Muscle layer of duodenum (tissue), 2 donors: ENCODE data around the gene KIRREL2.
"Not testable (repeated sequence)": the region's sequence is repeated elsewhere in the genome, so short reads cannot be mapped to it uniquely, and the experiment has no call there.

Experiments used
- H3K27ac ChIP-seq: one replicate; pipeline ENCODE4 v1.7.0; 2013; ENCODE audit warnings: mild to moderate bottlenecking, low read length
- H3K27me3 ChIP-seq: one replicate; pipeline ENCODE4 v1.7.0; 2013; ENCODE audit warnings: low read depth, mild to moderate bottlenecking, control low read depth, low read length
- H3K36me3 ChIP-seq, 2 donors: one replicate each; pipeline ENCODE4 v1.7.0; 2013; ENCODE audit warnings: low read length in 2 of 2, control low read depth in 1 of 2, mild to moderate bottlenecking in 1 of 2; ENCODE audit not compliant: insufficient read depth in 2 of 2, control insufficient read depth in 1 of 2
- H3K4me1 ChIP-seq, 2 donors: one replicate each; pipeline ENCODE4 v1.7.0; 2013; ENCODE audit warnings: low read length in 2 of 2, mild to moderate bottlenecking in 2 of 2, control low read depth in 1 of 2, moderate library complexity in 1 of 2; ENCODE audit not compliant: insufficient read depth in 2 of 2, control insufficient read depth in 1 of 2
- H3K4me3 ChIP-seq, 2 donors: one replicate each; pipeline ENCODE4 v1.7.0; 2013; ENCODE audit warnings: low read length in 2 of 2, low read depth in 1 of 2, mild to moderate bottlenecking in 1 of 2
- H3K9me3 ChIP-seq, 2 donors: one replicate each; pipeline ENCODE4 v1.7.0; 2013; ENCODE audit warnings: low read length in 2 of 2, control low read depth in 1 of 2, mild to moderate bottlenecking in 1 of 2; ENCODE audit not compliant: control insufficient read depth in 1 of 2
- donor health status: healthy.

KIRREL2 gene

GRCh38 chr19:35890113-35890650, 33.5 kb downstream of the KIRREL2 start:
- H3K4me3 ChIP-seq = no peak overlapping the region
- no peaks in the 10 kb centered on the region for H3K27me3 ChIP-seq
- H3K4me1 ChIP-seq = no peaks in the 10 kb centered on the region
- H3K9me3 ChIP-seq = no peaks in the 10 kb centered on the region
- no peak overlapping the region for H3K27ac ChIP-seq
- peaks cover 20 to 56% of the 10 kb centered on the region in 2 donors for H3K36me3 ChIP-seq

DNA sequence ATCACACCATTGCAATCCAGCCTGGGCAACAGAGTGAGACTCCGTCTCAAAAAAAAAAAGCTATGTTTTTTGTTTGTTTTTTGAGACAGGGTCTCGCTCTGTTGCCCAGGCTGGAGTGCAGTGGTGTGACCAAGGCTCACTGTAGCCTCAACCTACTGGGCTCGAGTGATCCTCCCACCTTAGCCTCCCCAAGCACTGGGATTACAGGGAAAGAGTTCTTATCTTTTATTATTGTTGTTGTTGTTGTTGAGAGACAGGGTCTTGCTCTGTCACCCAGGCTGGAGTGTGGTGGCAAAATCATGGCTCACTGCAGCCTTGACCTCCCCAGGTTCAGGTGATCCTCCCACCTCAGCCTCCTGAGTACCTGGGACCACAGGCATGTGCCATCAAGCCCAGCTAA, 35.1 kb downstream of the KIRREL2 start:
- H3K27me3 ChIP-seq, H3K9me3 ChIP-seq, H3K4me1 ChIP-seq, H3K4me3 ChIP-seq, H3K27ac ChIP-seq: not testable (repeated sequence)
- peaks cover 26 to 70% of the 10 kb centered on the region in 2 donors for H3K36me3 ChIP-seq

GRCh38 chr19:35894342-35894741, 37.6 kb downstream of the KIRREL2 start:
- Histone ChIP-seq H3K4me1 (peaks cover 0 to 13% of the 10 kb centered on the region in 2 donors), H3K36me3 (peaks cover 22 to 54% of the 10 kb centered on the region in 2 donors), H3K9me3 (no peaks in the 10 kb centered on the region), H3K27ac (no peak overlapping the region), H3K4me3 (no peak overlapping the region), H3K27me3 (no peaks in the 10 kb centered on the region)

- H3K27me3 ChIP-seq = no peaks in the 10 kb centered on the region
- H3K4me3 ChIP-seq = no peak overlapping the region
- H3K27ac ChIP-seq = no peak overlapping the region
- peaks cover 17 to 37% of the 10 kb centered on the region in 2 donors for H3K36me3 ChIP-seq
- peaks cover 0 to 19% of the 10 kb centered on the region in 2 donors for H3K4me1 ChIP-seq
- no peaks in the 10 kb centered on the region for H3K9me3 ChIP-seq
Observed at GRCh38 chr19:35895911-35896642, 39.4 kb downstream of the KIRREL2 start.

DNA sequence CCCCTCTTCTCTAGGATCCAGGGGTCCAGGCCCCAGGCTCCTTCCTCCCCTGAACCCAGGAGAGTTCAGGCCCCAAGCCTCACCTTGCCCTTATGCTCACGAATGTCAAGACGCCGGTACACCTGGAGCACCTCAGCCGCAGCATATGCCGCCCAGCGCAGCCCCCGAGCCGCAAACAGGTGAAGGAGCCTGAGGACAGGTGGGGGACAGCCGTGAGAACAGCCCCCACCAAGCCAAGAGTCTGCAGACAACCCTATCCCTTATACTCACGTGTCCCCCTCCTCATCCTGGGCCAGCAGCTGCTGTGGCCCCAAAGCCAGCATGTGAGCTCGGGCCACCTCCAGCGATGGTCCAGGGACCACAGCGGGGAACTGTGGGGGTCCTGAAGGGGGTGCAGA, 39.9 kb downstream of the KIRREL2 start:
- H3K36me3 ChIP-seq = peaks cover 17 to 36% of the 10 kb centered on the region in 2 donors
- H3K27me3 ChIP-seq = no peaks in the 10 kb centered on the region
- H3K9me3 ChIP-seq = no peaks in the 10 kb centered on the region
- H3K4me1 ChIP-seq = peaks cover 0 to 21% of the 10 kb centered on the region in 2 donors
- no peak overlapping the region for H3K4me3 ChIP-seq
- no peak overlapping the region for H3K27ac ChIP-seq

GRCh38 chr19:35897706-35898451, 41.2 kb downstream of the KIRREL2 start:
- no peaks in the 10 kb centered on the region for H3K27me3 ChIP-seq
- H3K4me3 ChIP-seq = peak overlapping the region; percentile 75 to 92
- H3K36me3 ChIP-seq = peaks cover 17 to 30% of the 10 kb centered on the region in 2 donors
- no peak overlapping the region for H3K27ac ChIP-seq
- no peaks in the 10 kb centered on the region for H3K9me3 ChIP-seq
- peaks cover 0 to 21% of the 10 kb centered on the region in 2 donors for H3K4me1 ChIP-seq

GRCh38 chr19:35898499-35898809, 41.7 kb downstream of the KIRREL2 start:
- Histone ChIP-seq H3K4me1 (peaks cover 0 to 24% of the 10 kb centered on the region in 2 donors), H3K36me3 (peaks cover 17 to 28% of the 10 kb centered on the region in 2 donors), H3K9me3 (no peaks in the 10 kb centered on the region), H3K4me3 (peak overlapping the region; percentile 75 to 92), H3K27ac (peak overlapping the region; percentile 75), H3K27me3 (no peaks in the 10 kb centered on the region)

- H3K27me3 ChIP-seq = no peaks in the 10 kb centered on the region
Observed at GRCh38 chr19:35899547-35900214, 43.0 kb downstream of the KIRREL2 start.

DNA sequence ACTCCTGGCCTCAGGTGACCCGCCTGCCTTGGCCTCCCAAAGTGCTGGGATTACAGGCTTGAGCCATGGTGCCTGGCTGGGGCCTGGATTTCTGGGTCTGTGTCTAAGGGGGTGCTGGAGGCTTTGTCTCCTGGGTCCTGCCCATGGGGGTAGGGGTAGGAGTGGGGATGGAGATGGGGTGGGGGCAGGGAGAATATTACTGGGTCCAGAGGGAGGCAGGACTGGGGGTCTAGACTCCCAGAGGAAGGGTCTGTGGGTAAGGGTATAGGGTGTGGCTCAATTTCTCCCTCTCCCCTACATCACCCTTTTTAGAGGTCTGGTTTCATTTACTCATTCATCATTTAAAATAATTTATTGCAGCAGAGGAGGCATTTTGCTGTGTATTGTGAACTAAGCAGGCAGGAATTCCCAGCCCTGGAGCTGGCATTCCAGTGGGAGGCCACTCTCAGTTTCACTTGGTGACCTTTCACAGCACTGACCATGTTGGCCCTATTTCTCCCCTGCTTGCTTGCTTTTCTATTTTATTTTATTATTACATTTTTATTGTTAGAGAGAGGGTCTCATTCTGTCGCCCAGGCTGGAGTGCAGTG, 44.4 kb downstream of the KIRREL2 start:
- peaks cover 7 to 11% of the 10 kb centered on the region in 2 donors for H3K36me3 ChIP-seq
- peaks cover 0 to 29% of the 10 kb centered on the region in 2 donors for H3K4me1 ChIP-seq
- no peaks in the 10 kb centered on the region for H3K9me3 ChIP-seq
- peak overlapping the region; percentile 80 for H3K27ac ChIP-seq
- no peaks in the 10 kb centered on the region for H3K27me3 ChIP-seq
- peak overlapping the region in 1 of 2 donors; percentile 92 for H3K4me3 ChIP-seq

More at GRCh38 chr19:35899547-35900214, 43.0 kb downstream of the KIRREL2 start:
- Histone ChIP-seq H3K4me3 (peak overlapping the region; percentile 75 to 92), H3K4me1 (peaks cover 0 to 29% of the 10 kb centered on the region in 2 donors), H3K9me3 (no peaks in the 10 kb centered on the region), H3K36me3 (peaks cover 11 to 18% of the 10 kb centered on the region in 2 donors), H3K27ac (peak overlapping the region; percentile 75)

DNA sequence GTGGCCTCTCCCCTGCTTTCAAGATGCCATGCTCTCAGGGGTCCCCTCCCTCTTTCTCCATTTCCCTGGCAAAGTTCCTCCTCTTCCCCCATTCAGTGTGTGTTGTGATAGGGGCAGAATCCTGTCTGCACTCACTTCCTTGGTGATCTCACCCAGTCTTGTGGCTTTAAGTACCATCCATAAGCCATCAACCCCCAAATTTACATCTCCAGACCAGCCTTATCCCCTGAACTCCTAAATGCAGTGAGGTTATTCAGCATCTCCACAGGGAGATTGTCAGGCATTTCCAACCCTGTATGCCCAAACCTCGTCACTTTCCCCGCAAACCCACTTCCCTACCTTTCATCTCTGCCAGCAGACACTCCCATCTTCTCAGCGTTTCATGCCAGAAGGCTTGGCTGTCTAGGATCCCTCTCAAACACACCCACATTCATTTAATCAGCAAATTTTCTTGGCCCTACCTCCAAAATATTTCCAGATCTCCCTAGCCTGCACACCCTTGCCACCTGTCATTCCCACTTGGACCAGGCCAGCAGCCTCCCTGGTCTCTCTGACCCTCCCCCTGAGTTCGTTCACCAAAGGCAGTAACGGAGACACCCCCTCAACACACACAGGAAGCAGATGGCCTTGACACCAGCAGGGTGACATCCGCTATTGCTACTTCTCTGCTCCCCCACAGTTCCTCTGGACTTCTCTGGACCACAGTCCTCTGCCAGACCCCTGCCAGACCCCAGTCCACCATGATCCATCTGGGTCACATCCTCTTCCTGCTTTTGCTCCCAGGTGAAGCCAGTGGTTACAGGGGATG, 45.3 kb downstream of the KIRREL2 start, which contains the start of gene HCST:
Gene HCST (plus strand): TSS at position 676 of the 808 bp plus-strand sequence. CDS start 65 bp downstream, at position 741.
- no peaks in the 10 kb centered on the region for H3K27me3 ChIP-seq
- H3K36me3 ChIP-seq = peaks cover 2 to 4% of the 10 kb centered on the region in 2 donors
- peaks cover 0 to 36% of the 10 kb centered on the region in 2 donors for H3K4me1 ChIP-seq
- peak within 1 kb of the TSS; percentile 21 to 48 for H3K4me3 ChIP-seq
- no peaks in the 10 kb centered on the region for H3K9me3 ChIP-seq
- peak within 1 kb of the TSS; percentile 80 for H3K27ac ChIP-seq
